GM18861 (cell line): ENCODE data around the gene HDAC10.
A peak's percentile ranks its signal among the peaks of the same experiment; 100 is the strongest.

Source experiments
- ATAC-seq: cut with Tn5 transposase; IDR thresholded peaks from one replicate; pipeline ENCODE4 v1.9.1; 2021; ENCODE audit not compliant: unreplicated experiment

HDAC10 gene

GRCh38 chr22:50257041-50257440 is 6.0 kb upstream of the HDAC10 start:
- no peak for ATAC-seq

- ATAC-seq, result no peak
Observed at GRCh38 chr22:50256258-50256862, 5.3 kb upstream of the HDAC10 start.

GRCh38 chr22:50255607-50256006 is 4.5 kb upstream of the HDAC10 start:
- no peak for ATAC-seq

GRCh38 chr22:50255099-50255498 is 4.0 kb upstream of the HDAC10 start:
- no peak for ATAC-seq

GRCh38 chr22:50253941-50254340 is 2.9 kb upstream of the HDAC10 start:
- ATAC-seq, result no peak

GRCh38 chr22:50253046-50253915 is 2.2 kb upstream of the HDAC10 start:
- no peak for ATAC-seq

GRCh38 chr22:50252082-50253045 is 1.3 kb upstream of the HDAC10 start:
- ATAC-seq, result no peak

- ATAC-seq, result no peak
Observed at GRCh38 chr22:50251477-50252081, 514 bp upstream of the HDAC10 start.

- no peak for ATAC-seq
Observed at GRCh38 chr22:50250249-50250554, 863 bp downstream of the HDAC10 start.

- no peak for ATAC-seq
Observed at GRCh38 chr22:50249341-50250248, 1.5 kb downstream of the HDAC10 start.

GRCh38 chr22:50248196-50249081 is 2.6 kb downstream of the HDAC10 start:
- no peak for ATAC-seq

- ATAC-seq, result no peak
Observed at GRCh38 chr22:50247748-50248147, 3.3 kb downstream of the HDAC10 start.

- no peak for ATAC-seq
Observed at GRCh38 chr22:50246242-50247175, 4.6 kb downstream of the HDAC10 start.

- no peak for ATAC-seq
Observed at GRCh38 chr22:50245214-50246072, 5.6 kb downstream of the HDAC10 start.

- ATAC-seq, result peak; percentile 54
Observed at GRCh38 chr22:50244420-50245213, 6.4 kb downstream of the HDAC10 start, which contains the start of gene TUBGCP6. Gene TUBGCP6, minus strand, starts transcription at chr22:50245023. Its CDS starts 564 bp downstream, at chr22:50244459.
